Right lobe of liver (tissue), 6 donors: ENCODE measurements around the gene SPG11. TPM values are rescaled to one million over a fixed set of nuclear protein-coding genes. Genes with fewer than 3 reads are reported as not detected.

Source experiments
- ATAC-seq, 4 donors: fragments of 200-7000 bp; cut with Tn5 transposase; one replicate each; pipeline ENCODE4 v1.9.1; 2020; ENCODE audit warnings: mild to moderate bottlenecking in 4 of 4, moderate library complexity in 4 of 4
- DNase-seq, 3 donors: peaks; one replicate each; pipeline ENCODE4 v3.0.0-alpha.2; 2020
- H3K27ac ChIP-seq, 3 donors: fragments of 200-600 bp; one replicate each; pipeline ENCODE4 v1.8.0; 2022
- H3K27me3 ChIP-seq, 2 donors: fragments of 200-600 bp; one replicate each; pipeline ENCODE4 v1.8.0; 2022
- H3K36me3 ChIP-seq, 4 donors: fragments of 200-600 bp; sonication (generic) in 1 of 4; one replicate each; pipeline versions ENCODE4 v1.5.1 to v1.8.0; 2017 to 2022; ENCODE audit warnings: control low read depth in 1 of 4
- H3K4me1 ChIP-seq, 4 donors: fragments of 200-600 bp; sonication (generic) in 1 of 4; one replicate each; pipeline versions ENCODE4 v1.5.1 to v1.8.0; 2017 to 2022; ENCODE audit warnings: control low read depth in 1 of 4
- H3K4me3 ChIP-seq, 3 donors: fragments of 200-600 bp; one replicate each; pipeline ENCODE4 v1.8.0; 2022
- H3K9me3 ChIP-seq, 4 donors: fragments of 200-600 bp; sonication (generic) in 1 of 4; one replicate each; pipeline versions ENCODE4 v1.5.1 to v1.8.0; 2017 to 2022; ENCODE audit warnings: control low read depth in 1 of 4
- CTCF ChIP-seq, 4 donors: fragments of 200-600 bp in 3 of 4; fragments of 450-650 bp in 1 of 4; IDR thresholded peaks; one replicate each; pipeline versions ENCODE4 v1.5.1 to v1.8.0; 2016 to 2022; ENCODE audit warnings: antibody characterized with exemption in 4 of 4, mild to moderate bottlenecking in 2 of 4
- POLR2A ChIP-seq: fragments of 450-650 bp; IDR thresholded peaks from one replicate; pipeline ENCODE4 v1.6.1; 2017; ENCODE audit warnings: antibody characterized with exemption, mild to moderate bottlenecking
- WGBS: methylation state at CpG from one replicate; pipeline ENCODE4 v1.1.6; 2018; ENCODE audit warnings: low coverage, low lambda C conversion rate; ENCODE audit not compliant: insufficient coverage; ENCODE audit errors: missing lambda C conversion rate; 5-methylcytosine and 5-hydroxymethylcytosine counted together
- intact Hi-C, 2 donors: fragments of 100-400 bp; cut with DNase I; formaldehyde crosslinking; loops; one replicate each; pipeline versions ENCODE4 v1.11.2 to v1.14.1; 2022
- total RNA-seq, 6 experiments: library from RNA; depleted of rRNA in 2 of 6; stranded (reverse); fragments of >200 nt in 2 of 6; fragmentation: NEBNext Ultra II Directional in 3 of 6; extraction: Animal tissue kit (Norgen Biotek cat#: 25700) in 3 of 6; gene quantifications; one replicate each; pipeline versions ENCODE4 v1.1.0 to v1.2.4, GENCODE V29; 2016 to 2023
- donor health status: DM: no; HTN: yes; CAD: no.
- donor health status: DM: no; HTN: no; CAD: no.
- donor health status: DM: no; HTN: no; CAD: no.
- donor health status: DM: no; HTN: yes; CAD: no.
- donor health status: DM: no; HTN: yes; CAD: no.

The SPG11 gene
- total RNA-seq, 6 experiments from 2014 or later: 35.4 to 55.6 (median 40.8) TPM

- WGBS: 64% methylated on average over 2 of the region's 2 CpGs
- ATAC-seq: no peak
- TF ChIP-seq POLR2A: no peak
- TF ChIP-seq CTCF (IDR thresholded peaks at IDR 0.05): no peak
Measured at GRCh38 chr15:44616974-44617373, 46.5 kb downstream of the SPG11 start.

GRCh38 chr15:44606740-44607139 lies 56.7 kb downstream of the SPG11 start:
- Histone ChIP-seq H3K27me3 (no peaks in the 10 kb centered on the region), H3K27ac (no peak overlapping the region), H3K4me1 (no peaks in the 10 kb centered on the region), H3K4me3 (no peak overlapping the region), H3K9me3 (no peaks in the 10 kb centered on the region), H3K36me3 (peaks cover 0 to 71% (median 35%) of the 10 kb centered on the region in 4 donors)
- intact Hi-C loops: no loop called here
- no peak for DNase-seq
- 82% methylated on average over 1 of the region's 1 CpG for WGBS
- no peak for TF ChIP-seq CTCF (IDR thresholded peaks at IDR 0.05)
- no peak for TF ChIP-seq POLR2A
- no peak for ATAC-seq

More at GRCh38 chr15:44616974-44617373, 46.5 kb downstream of the SPG11 start:
- no peak overlapping the region for H3K27ac ChIP-seq
- H3K9me3 ChIP-seq: no peaks in the 10 kb centered on the region
- peaks cover 0 to 78% (median 22%) of the 10 kb centered on the region in 4 donors for H3K36me3 ChIP-seq
- no peaks in the 10 kb centered on the region for H3K27me3 ChIP-seq
- no peak overlapping the region for H3K4me3 ChIP-seq
- intact Hi-C loops: no loop called here
- no peak for DNase-seq
- no peaks in the 10 kb centered on the region for H3K4me1 ChIP-seq

- Histone ChIP-seq H3K9me3 (no peaks in the 10 kb centered on the region), H3K4me1 (no peaks in the 10 kb centered on the region), H3K4me3 (no peak overlapping the region), H3K27ac (no peak overlapping the region), H3K27me3 (no peaks in the 10 kb centered on the region), H3K36me3 (peaks cover 0 to 72% (median 30%) of the 10 kb centered on the region in 4 donors)
- 100% methylated on average over 2 of the region's 2 CpGs for WGBS
- intact Hi-C loops: no loop called here
- TF ChIP-seq POLR2A (no peak), CTCF (IDR thresholded peaks at IDR 0.05) (no peak)
- ATAC-seq (no peak), DNase-seq (no peak)
Measured at GRCh38 chr15:44603126-44603525, 60.3 kb downstream of the SPG11 start.

- no peak for ATAC-seq
- TF ChIP-seq CTCF (IDR thresholded peaks at IDR 0.05): no peak
- no peak for TF ChIP-seq POLR2A
- H3K4me3 ChIP-seq: no peak overlapping the region
- WGBS: 79% methylated on average over 5 of the region's 5 CpGs
- intact Hi-C loops: no loop called here
- H3K27me3 ChIP-seq: no peaks in the 10 kb centered on the region
- H3K27ac ChIP-seq: no peak overlapping the region
- DNase-seq: no peak
- peaks cover 0 to 79% (median 25%) of the 10 kb centered on the region in 4 donors for H3K36me3 ChIP-seq
- no peaks in the 10 kb centered on the region for H3K4me1 ChIP-seq
- no peaks in the 10 kb centered on the region for H3K9me3 ChIP-seq
Measured at GRCh38 chr15:44598892-44599291, 64.6 kb downstream of the SPG11 start.

- no peaks in the 10 kb centered on the region for H3K9me3 ChIP-seq
- DNase-seq (no peak), ATAC-seq (no peak)
- 75% methylated on average over 1 of the region's 1 CpG for WGBS
- H3K36me3 ChIP-seq: peaks cover 0 to 79% (median 22%) of the 10 kb centered on the region in 4 donors
- no peak overlapping the region for H3K4me3 ChIP-seq
- H3K27ac ChIP-seq: no peak overlapping the region
- no peaks in the 10 kb centered on the region for H3K27me3 ChIP-seq
- H3K4me1 ChIP-seq: no peaks in the 10 kb centered on the region
- TF ChIP-seq CTCF (IDR thresholded peaks at IDR 0.05) (no peak), POLR2A (no peak)
- intact Hi-C loops: no loop called here
Measured at GRCh38 chr15:44598066-44598465, 65.4 kb downstream of the SPG11 start.
